Occipital lobe (tissue), 2 donors: ENCODE measurements around the gene PLVAP. TPM values are rescaled to one million over a fixed set of nuclear protein-coding genes. Genes with fewer than 3 reads are reported as not detected.
A peak's percentile ranks its signal among the peaks of the same experiment; 100 is the strongest.

ENCODE experiments used
- DNase-seq: peaks from one replicate; lab custom pipeline; 2025; lab: John Stamatoyannopoulos, UW
- total RNA-seq: library from RNA; depleted of rRNA; stranded (reverse); fragments of >200 nt; gene quantifications from one replicate; pipeline ENCODE4 v1.2.3, GENCODE V29; 2014

Gene PLVAP
- total RNA-seq, 1 donor from 2014 or later: 0.94 TPM

DNA sequence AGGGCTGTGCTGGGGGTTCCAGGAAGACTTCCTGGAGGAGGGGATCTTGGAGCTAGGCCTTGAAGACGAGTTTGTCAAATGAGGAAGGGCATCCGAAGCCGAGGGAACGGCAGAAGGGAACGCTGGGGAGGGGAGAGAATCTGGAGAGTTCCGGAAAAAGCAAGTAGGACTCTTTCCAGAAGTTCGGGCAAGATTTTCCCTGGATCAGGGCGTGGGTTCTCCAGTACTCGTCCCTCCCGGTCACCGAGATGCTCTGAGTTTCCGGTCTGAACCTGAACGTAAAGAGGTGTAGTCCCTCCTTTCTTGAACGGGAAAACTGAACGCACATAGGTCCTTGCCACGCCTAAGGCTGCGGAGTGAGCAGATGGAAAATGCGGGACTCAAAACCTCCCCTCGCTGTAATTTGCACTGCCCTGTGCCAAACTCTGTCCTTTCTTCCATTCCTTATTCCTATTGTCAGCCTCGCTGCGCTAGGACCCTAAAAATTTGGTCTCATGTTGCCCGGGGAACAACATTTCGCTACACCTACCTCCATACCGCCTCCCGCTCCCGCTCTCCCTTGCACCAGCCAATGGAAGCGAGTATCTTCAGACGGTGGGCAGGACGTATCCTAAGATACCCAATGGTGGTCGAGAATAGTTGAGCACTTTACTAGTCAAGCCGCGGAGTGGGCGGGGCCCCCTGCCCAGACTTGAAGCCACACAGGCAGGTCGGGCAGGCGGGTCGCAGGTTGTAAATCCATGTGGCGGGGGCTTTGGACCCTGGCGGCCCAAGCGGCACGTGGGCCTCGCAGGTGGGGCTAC, 40.1 kb downstream of the PLVAP start, which contains the start of gene GTPBP3:
TSS of gene GTPBP3 (plus strand) at position 682 of the 803 bp plus-strand sequence. CDS start at position 741, 59 bp downstream.
- DNase-seq: peak; percentile 96

DNA sequence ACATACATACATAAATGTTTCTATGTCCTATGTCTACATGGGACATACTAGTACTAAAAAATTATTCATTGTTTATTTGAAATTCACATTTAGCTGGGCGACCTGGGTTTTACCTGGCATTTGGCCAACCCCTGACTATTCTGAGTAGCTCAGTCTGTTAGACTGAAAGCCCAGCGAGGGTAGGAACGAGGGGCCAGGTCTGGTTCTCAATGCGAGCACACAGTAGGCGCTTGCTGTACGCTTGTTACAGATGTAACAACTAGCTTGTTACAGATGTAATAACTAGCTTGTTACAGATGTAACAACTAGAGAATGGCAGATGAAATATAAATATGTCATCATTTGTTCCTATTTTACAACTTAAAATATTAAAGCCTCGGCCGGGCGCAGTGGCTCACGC, 41.6 kb downstream of the PLVAP start:
- no peak for DNase-seq

DNA sequence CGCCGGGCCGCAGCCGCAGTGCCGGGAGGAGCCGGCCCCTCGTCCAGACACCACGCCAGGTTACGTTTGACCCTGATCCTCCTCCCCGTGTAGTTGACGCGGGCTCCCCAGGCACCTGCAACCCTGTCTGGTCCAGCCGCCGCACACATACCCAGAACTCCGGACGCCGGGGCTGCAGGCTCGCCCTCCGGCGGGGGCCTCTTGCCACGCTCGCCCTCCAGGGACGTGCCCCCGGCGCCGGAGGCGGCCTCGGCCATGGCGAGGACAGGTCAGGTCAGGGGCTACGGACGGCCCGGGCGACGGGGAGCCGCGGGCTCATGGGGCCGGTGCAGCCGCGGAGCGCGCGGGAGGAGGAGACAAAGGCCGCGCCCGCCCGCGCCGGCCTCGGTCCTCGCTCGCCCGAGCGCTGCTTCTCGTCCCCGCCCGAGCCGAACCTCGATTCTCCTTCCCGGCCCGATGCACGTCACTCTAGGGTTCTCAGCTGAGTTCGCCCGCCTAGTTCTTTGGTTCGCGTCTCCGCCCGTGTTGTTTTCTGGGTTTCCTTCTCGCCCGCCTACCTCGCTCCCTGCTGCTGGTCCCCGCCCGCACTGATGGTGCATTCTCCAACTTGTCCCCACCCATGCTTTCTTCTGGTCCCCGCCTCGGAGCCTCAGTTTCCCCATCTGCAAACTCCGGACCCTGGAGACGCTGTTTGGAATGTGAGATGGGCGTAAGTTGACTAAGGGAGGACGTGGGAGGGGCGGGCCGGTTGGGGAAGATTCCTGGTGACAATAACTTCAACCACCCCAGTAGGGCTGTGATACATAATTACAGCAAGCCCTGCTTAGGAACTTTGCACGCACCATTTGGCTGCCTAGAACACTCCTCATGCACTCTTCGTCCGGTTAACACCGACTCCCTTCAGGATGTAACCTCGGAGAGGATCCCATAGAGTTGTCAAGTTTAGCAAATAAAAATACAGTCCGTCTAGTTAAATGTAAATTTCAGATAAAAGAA, 42.4 kb downstream of the PLVAP start, which contains the start of gene ANO8:
TSS of gene ANO8 (minus strand) at position 442 of the 996 bp plus-strand sequence. CDS start at position 257, 185 bp downstream.
- peak; percentile 95 for DNase-seq

DNA sequence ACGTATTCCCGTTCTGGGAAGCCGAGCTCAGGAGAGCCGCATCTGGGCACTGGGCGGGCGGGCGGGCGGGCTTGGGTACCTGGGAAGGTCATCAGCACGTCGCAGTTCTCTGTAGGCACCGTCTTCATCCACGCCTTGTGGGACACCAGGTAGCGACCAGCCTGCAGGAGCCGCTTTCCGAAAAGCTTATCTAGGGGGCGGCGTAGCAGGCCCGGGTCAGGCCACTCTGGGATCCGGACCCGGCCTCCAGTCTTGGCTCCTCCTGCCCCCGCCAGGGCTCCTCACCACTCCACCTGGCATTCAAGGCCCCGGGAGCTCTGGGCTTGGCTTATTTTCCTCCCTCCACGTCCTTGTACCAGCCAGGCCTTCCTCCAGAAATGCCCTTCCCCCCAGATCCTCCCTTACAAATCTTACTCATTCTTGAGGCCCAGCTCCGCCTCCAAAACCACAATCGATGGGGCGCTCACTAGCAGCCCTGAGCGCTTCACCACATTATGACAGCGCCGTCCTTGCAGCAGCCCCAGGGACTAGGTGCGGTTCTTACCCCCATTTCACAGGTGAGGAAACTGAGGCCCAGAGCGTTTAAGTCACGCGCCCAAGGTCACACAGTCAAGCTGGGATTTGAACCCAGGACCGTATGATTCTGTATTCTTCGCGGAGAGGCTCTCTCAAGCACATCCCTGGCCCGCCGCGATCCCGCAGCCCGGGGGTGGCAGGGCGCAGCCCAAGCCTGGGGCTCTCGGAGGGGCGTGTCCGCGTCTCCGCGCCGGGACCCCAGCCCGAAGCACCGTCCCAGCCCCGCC, 43.3 kb downstream of the PLVAP start:
- no peak for DNase-seq

DNA sequence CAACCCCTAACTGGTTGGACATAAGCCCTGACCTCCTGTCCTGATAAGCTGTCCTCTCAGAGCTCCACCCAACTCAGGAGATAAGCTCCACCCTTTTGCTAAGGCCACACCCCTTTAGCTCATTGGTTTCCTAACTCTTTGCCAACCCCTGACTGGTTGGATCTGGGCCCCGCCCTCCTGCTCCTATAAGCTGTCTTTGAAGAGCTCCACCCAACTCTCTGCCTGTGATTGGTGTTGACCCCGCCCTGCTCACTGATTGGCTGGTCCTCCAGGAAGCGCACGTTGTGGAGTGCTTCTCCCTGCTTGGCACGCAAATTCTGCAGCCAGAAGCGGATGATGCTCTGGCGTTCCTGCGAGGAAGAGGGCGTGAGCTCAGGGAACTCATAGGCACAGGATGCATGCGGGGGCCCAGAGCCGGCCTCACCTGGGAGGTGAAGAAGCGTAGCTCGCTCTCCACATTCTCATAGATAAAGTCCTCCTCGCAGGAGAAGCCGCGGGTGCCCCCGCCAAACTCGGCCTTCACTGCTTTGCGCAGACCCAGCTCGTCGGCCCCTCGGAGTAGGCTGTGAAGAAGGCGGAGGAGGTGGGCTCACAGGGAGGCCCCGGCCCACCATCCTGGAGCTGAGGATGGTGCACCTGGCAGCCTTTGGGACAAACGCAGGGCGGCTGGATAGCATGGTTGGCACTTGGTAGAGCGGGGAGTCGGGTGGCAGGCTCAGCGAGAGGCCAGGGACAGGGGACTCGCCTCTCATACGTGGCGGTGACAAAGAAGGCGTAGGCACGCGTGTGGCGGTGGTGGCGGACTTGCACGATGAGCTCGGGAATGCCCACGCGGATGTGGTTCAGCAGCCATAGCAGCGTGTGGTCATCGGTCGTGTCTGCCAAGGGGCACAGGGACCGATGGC, 44.2 kb downstream of the PLVAP start:
- no peak for DNase-seq

DNA sequence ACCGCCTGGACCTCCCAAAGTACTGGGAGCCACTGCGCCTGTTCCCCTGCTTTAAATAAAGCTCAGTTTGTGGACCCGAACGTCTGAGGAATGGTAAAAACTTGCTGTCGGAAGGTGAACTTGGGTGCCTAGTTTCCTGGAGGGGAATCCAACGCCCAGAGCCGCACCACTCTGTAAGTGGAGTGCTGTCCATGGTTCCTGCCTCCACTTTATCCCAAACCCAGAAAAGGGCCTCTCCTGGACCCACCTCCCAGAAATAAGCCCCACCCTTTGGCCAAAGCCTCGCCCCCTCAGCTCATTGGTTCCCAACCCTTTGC, 44.8 kb downstream of the PLVAP start:
- no peak for DNase-seq

DNA sequence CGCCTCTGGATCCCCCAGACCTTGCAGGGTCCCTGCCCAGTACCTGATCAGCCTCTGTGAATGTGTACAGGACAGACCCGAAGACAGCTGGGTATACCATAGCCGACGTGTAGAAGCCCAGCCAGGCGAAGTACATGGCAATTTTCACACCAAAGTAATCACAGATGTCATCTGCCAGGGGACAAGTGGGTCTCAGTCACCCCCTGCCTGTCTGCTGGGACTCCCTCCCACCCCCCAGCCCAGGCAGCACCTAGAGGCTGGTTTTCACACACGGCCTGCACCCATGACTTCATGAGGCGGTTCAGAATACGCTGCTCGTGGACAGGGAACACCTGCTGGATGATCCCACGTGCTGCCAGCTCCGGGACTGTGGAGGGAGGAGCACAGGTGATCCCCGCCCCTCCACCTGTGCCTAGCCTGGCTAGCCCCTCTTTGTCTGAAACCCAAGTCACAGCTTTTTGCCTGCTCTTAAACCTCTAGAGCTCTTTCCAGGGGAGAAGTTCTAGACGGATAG, 46.0 kb downstream of the PLVAP start:
- no peak for DNase-seq

DNA sequence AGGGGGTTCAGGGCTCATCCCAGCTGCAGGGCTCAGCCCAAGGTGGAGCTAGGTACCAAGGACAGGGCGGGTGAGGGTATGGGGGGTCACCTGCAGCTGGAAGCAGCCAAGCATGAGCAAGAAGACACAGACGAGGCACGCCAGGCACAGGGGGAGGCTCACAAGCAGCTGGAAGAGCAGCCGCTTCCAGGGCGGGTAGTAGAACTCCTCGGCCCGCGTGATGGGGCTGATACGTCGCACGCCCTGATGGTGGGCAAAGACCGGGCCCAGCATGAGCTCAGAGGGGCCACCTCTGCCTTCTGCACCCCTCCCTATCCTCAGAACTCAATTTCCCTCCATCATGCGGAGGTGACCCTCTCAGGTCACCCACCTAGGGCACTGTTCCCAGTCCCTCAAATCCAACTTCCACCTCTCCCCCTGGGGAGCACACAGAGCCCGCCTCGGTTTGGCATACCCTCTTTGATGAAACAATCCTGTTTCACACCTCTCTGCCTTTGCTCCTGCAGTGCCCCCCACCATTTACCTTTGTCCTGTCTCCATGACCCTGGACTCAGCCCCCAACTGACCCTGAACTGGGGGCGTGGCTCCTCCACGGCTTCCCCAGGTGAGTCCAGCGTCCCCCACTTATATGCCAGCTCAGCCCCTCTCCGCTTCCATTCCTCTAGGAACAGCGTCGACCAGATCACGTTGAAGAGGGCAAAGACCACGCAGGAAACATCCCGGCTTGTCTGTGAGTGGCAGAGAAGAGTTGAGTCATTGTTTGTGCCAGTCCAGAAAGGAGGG, 46.7 kb downstream of the PLVAP start:
- no peak for DNase-seq

DNA sequence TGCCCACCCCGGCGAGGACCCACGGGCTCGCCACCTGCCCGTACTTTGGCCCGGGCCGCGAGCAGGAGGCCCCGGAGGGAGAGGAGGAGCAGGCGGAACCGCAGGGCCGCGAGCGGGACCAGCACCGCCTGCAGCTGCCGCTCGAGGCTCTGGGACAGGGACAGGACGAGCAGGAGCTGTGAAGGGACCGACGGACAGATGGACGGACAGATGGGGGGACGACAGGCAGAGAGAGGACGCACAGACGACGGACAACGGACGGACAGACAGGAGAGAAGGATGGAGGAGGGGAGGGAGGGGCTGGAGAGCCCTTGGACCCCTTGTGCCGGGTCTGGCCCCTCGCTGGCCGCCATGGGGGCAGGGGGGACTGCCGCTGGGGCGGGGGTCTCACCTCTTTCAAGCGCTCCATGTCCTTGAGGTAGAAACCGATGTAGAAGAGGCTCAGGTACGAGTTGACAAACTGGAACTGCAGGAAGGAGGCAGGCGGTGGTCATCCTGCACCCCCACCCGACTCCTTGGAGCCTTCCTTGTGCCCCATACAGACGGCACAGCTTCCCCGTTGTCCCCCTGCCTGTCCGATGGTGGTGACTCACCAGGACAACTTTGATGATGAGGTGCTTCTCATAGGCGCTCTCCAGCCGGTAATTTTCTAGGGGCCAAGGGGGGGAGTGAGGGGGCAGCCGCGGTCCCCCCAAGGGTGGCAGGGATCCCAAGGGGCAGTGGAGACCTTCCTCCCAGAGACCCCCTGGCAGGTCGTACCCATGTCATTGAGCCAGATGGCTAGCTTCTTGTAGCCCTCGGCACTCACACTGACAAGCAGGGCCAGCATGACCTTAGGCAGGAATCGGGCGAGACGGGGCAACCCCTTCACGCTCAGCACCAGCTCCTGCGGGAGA, 47.5 kb downstream of the PLVAP start:
- no peak for DNase-seq

DNA sequence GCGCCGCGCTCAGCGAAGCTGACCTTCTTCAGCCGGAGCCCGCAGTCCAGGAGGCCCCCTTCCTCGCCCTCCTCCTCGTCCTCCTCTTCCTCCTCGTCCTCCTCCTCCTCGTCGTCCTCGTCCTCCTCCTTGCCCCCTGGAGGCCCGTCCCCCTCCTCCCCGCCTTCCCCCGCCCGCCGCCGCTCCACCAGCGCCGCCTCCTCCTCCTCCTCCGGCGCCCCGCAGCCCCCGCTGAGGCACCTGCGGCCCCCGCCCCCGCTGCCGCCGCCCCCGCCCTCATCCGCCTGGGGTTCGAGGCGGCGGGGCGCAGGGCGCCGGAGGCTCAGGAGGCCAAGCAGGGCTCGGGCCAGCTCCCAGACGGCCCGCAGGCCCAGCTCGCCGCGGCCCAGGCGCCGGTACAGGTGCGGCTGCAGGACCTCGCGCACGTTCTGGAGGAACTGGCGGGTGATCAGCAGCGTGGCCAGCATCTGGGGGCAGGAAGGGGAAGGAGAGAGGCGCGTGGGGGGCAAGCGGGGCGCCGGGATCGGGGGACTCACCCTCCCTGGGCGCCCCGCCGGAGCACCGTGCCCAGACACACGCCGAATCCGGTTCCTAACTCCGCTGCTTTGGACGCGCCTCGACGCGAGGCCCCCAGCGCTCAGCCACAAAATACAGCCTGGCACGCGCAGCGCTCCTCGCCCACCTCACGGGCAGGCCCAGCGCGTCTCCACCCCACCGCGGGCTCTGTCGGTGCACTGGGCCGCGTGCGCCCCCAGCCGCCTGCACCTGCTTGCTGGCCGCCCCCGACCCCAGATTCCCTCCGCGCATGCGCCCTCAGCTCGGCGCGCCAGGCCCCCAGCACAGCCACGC, 48.4 kb downstream of the PLVAP start:
- no peak for DNase-seq

DNA sequence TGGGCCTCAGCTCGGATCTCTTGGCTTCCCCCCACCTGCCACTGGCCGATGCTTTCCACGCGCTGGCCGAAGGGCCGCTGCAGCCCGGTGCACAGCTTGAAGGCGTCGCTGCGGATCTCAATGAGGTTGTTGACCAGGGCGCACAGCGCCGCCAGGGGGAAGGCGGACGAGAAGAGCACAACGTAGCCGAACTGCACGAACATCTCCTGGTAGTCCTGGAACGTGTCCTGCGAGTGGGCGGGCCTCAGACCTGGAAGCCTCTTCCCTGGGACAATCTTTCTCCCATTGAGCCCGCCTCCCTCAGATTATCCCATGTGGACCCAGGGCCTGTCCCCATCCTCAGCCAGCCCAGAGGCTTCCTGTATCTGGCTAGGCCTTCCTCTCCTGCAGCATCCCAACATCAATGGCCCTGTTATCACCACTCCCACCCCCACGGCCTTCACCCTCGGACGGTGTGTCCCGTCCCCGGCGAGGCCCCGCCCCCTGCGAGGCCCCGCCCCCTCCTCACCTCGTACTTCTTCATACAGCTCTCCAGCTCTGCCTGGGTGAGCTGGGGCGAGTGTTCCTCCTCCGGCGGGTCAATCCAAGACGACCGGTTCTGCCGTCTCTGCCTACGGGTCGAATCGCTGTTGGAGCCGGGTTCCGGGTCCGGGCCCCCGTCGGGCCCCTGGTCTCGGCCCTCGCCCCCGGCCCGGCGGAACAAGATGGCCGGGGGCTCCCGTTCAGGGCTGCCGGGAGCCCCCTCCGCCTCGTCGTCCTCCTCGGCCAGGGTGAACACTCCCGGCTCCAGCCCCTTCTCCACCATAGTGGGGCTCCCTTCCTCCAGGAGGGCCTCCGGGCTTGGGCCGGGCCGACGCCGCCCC, 49.3 kb downstream of the PLVAP start:
- DNase-seq: no peak

DNA sequence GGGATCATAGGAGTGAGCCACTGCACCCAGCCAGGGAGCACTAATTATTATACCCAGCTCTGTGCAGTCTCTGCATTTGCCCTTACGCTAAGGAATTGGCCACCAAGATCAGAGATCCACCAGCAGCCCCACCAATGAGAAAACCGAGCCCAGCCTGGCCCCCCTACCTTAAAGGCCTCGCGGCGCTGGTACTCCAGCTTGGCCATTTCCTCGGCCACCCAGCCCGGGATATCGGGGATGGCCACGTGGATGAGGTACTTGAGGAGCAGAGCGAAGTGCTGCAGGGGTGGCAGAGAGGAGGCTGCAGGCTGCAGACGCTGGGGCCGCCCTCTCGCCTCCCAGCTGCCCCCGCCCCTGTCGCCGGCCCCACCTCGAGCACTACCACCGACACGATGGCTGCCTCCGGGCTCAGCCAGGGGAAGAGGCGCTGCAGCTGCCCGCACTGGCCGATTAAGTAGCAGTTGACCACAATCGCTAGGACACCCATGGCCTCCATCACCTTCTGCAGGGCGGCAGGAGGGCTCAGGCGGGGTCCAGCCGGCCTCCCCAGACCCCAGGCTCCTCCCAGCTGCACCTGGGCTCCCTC, 50.0 kb downstream of the PLVAP start:
- no peak for DNase-seq

DNA sequence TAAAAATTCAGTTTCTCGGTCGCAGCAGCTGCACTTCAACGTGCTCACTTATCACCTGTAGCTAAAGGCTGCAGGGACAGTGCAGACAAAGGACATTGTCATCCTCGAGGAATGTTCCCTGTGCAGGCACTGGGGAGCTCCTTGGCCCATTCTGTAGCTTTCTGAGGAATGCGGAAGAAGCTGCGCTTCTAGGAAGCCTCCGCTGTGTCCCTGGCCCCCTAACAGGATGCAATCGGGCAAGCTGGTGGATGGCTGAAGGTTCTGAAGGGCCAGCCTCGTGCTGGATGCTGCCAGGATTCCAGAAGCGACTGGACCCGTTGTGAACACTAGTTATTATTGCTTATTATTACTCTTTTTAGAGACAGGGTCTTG, 50.6 kb downstream of the PLVAP start:
- DNase-seq: no peak

DNA sequence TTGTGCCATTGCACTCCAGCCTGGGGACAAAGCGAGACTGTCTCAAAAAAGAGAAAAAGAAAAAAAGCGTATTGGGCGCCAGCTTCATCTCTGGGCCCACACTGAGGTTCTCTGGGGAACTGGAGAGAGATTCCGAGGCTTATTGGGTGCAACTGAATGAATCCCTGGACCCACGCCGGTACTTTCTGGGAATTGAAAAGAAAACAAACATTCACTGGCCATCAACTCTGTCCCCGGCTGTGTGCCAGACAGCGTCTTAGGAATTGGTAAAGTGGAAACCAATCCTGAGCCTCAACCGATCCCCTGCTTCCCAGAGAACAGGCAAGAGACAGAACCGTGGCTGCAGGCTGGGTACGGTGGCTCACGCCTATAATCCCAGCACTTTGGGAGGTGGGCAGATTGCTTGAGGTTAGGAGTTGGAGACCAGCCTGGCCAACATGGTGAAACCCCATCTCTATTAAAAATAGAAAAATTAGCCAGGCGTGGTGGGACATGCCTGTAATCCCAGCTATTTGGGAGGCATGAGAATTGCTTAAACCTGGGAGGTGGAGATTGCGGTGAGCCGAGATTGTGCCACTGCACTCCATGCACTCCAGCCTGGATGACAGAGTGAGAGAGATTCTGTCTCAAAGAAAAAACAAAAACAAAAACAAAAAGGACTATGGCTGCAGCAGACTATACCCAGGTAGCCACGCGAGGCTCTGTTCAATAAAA, 51.1 kb downstream of the PLVAP start:
- DNase-seq: peak; percentile 26

DNA sequence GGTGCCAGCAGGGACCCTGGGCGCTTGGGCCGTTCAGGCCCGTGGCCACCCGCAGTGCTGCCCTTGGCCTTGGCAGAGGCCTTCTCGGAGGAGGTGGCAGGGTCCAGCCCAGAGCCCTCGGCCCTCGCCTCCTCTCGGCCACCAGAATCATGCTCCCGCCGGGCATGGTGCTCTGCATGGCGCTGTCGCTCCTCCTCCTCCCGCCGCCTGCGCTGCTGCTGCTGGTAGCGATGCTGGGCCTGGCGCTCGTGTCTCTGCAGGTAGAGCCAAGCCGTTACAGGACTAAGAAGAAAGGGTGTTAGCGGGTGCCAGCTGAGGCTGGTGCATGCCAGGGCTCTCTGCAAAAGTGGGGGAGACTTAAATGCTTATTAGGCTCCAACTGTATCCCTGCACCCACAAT, 52.0 kb downstream of the PLVAP start:
- no peak for DNase-seq
